Kidney (tissue), 14 donors: Measurements from ENCODE around the gene CGGBP1. TPM values are rescaled to one million over a fixed set of nuclear protein-coding genes. Genes with fewer than 3 reads are reported as not detected.

Source experiments
- DNase-seq, 5 donors: peaks; one replicate each; pipeline ENCODE4 v3.0.0-alpha.2; 2013 to 2020
- FAIRE-seq: peaks from 2 replicates; lab custom pipeline; 2012; peaks lifted over from hg19 to GRCh38; lab: Jason Lieb, UNC
- H3K27ac ChIP-seq, 2 donors: one replicate each; pipeline ENCODE4 v1.7.0; 2013; ENCODE audit warnings: low read depth in 2 of 2, low read length in 2 of 2, inconsistent platforms in 1 of 2
- H3K27me3 ChIP-seq: one replicate; pipeline ENCODE4 v1.7.1; 2013; ENCODE audit warnings: low read length, inconsistent platforms; ENCODE audit not compliant: control insufficient read depth, insufficient read depth
- H3K36me3 ChIP-seq, 3 donors: one replicate each; pipeline versions ENCODE4 v1.7.0 to v1.7.1; 2013; ENCODE audit warnings: low read length in 3 of 3, control low read depth in 1 of 3, inconsistent platforms in 1 of 3; ENCODE audit not compliant: insufficient read depth in 3 of 3, control insufficient read depth in 2 of 3
- H3K4me1 ChIP-seq, 3 donors: one replicate each; pipeline versions ENCODE4 v1.7.0 to v1.7.1; 2013; ENCODE audit warnings: low read length in 3 of 3, inconsistent platforms in 1 of 3, low read depth in 1 of 3; ENCODE audit not compliant: control insufficient read depth in 2 of 3, insufficient read depth in 2 of 3
- H3K4me3 ChIP-seq, 3 donors: one replicate each; pipeline versions ENCODE4 v1.7.0 to v1.8.1; 2013; ENCODE audit warnings: low read length in 3 of 3, control low read depth in 1 of 3, inconsistent platforms in 1 of 3
- H3K9ac ChIP-seq, 3 donors: one replicate each; pipeline versions ENCODE4 v1.7.0 to v1.7.1; 2013; ENCODE audit warnings: low read length in 3 of 3, control low read depth in 1 of 3, inconsistent platforms in 1 of 3
- H3K9me3 ChIP-seq, 3 donors: one replicate each; pipeline versions ENCODE4 v1.7.0 to v1.7.1; 2013; ENCODE audit warnings: low read length in 3 of 3, control low read depth in 1 of 3, inconsistent platforms in 1 of 3; ENCODE audit not compliant: control insufficient read depth in 2 of 3, insufficient read depth in 1 of 3
- intact Hi-C: fragments of 100-400 bp; cut with DNase I; formaldehyde crosslinking; loops from one replicate; pipeline ENCODE4 v1.11.1; 2022
- polyA plus RNA-seq: library from polyadenylated mRNA; stranded (reverse); fragments of 350-450 nt; fragmentation: Illumina TruSeq; extraction: RNeasy Lipid Tissue Mini Kit (QIAGEN cat#74804); gene quantifications from one replicate; pipeline ENCODE4 v1.2.3, GENCODE V29; 2014; ENCODE audit warnings: low read depth, low replicate concordance; ENCODE audit not compliant: insufficient read depth
- total RNA-seq: library from RNA; stranded (reverse); fragmentation: NEBNext Ultra II Directional; extraction: Animal tissue kit (Norgen Biotek cat#: 25700); gene quantifications from one replicate; pipeline ENCODE4 v1.2.1, GENCODE V29; 2021
- TF ChIP-seq, protein P1 (sequence below): IDR thresholded peaks from 3 replicates; pipeline ENCODE4 v1.5.1; 2012; ENCODE audit warnings: mild to moderate bottlenecking, moderate library complexity, borderline replicate concordance; ENCODE audit not compliant: insufficient read depth; ENCODE audit errors: extremely low read depth
- donor health status: control.
- donor health status: control.
- donor health status: control.
- donor health status: control.
- donor health status: control.
- donor health status: DM: yes; HTN: yes; CAD: no.
- donor health status: Normal renal cell carcinoma (clear cell type).

Gene CGGBP1
- total and polyA plus RNA-seq, 2 donors from 2014 or later: 29.2 to 66.1 TPM

DNA sequence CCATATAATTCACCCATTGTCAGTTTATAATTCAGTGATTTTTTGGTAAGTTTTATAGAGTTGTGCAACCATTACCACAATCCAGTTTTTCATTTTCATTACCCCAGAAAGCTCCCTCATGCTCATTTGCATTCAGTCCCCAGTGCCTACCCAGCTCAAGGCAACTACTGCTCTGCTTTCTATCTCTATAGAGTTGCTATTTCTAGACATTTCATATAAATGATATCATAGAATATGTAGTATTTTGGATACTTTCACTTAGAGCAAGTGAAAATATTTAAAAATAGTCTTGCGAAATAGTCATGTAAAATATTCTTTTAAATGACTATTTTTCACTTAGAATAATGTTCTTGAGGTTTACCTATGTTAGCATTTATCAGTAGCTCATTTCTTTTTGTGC lies 42.3 kb upstream of the CGGBP1 start:
- intact Hi-C loops: loop anchor here (2.0 kb wide), 1 partner anchor 16 kb away; no protein-coding TSS in a partner anchor
- no peak for FAIRE-seq
- Histone ChIP-seq H3K27ac (no peak overlapping the region), H3K4me3 (no peak overlapping the region), H3K4me1 (no peaks in the 10 kb centered on the region), H3K9ac (no peak overlapping the region), H3K36me3 (no peaks in the 10 kb centered on the region), H3K27me3 (no peaks in the 10 kb centered on the region), H3K9me3 (no peaks in the 10 kb centered on the region)
- no peak for DNase-seq
- TF ChIP-seq, protein P1, sequence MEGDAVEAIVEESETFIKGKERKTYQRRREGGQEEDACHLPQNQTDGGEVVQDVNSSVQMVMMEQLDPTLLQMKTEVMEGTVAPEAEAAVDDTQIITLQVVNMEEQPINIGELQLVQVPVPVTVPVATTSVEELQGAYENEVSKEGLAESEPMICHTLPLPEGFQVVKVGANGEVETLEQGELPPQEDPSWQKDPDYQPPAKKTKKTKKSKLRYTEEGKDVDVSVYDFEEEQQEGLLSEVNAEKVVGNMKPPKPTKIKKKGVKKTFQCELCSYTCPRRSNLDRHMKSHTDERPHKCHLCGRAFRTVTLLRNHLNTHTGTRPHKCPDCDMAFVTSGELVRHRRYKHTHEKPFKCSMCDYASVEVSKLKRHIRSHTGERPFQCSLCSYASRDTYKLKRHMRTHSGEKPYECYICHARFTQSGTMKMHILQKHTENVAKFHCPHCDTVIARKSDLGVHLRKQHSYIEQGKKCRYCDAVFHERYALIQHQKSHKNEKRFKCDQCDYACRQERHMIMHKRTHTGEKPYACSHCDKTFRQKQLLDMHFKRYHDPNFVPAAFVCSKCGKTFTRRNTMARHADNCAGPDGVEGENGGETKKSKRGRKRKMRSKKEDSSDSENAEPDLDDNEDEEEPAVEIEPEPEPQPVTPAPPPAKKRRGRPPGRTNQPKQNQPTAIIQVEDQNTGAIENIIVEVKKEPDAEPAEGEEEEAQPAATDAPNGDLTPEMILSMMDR: no peak

DNA sequence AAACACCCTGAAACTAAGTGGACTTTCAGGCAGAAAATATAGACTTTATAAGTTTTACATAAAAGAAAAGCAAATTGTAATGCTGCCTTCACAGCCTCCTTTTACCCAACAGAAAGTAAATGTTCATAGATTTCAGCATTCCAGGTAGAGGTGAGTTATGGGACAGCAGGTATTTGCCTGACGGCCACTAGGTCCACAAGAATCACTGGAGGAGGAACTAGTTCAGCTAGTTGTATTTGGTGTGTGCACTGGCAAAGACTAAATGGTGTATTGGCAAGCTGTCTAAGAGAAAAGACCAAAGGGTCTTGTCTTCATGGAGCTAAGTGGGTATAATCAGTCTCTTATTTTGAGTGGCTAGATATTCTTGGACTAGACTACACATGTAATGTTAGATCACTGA lies 34.5 kb upstream of the CGGBP1 start:
- Histone ChIP-seq H3K27me3 (no peaks in the 10 kb centered on the region), H3K27ac (no peak overlapping the region), H3K9me3 (no peaks in the 10 kb centered on the region), H3K4me1 (no peaks in the 10 kb centered on the region), H3K9ac (no peak overlapping the region), H3K4me3 (no peak overlapping the region), H3K36me3 (peaks cover 0 to 7% (median 0%) of the 10 kb centered on the region in 3 donors)
- FAIRE-seq (no peak), DNase-seq (no peak)
- intact Hi-C loops: no loop called here
- TF ChIP-seq, protein P1: no peak

DNA sequence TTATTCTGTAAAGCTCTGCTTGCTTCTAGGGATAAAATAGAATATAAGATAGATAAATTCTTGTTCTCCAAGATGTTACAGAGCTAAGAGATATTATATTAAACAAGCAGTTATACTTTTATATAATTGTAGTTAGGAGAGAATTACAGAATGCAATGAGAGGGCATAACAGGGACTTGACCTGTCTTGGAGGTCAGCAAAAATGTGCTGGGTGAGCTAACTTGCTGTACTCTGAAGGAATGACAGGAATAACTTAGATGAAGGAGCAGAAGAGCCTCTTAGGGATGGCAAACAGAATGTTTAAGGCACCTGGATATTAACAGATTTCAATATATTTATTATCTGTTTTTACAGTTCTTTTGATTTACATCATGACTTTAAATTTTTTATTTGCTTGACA lies 33.5 kb upstream of the CGGBP1 start:
- no peaks in the 10 kb centered on the region for H3K27me3 ChIP-seq
- TF ChIP-seq, protein P1: no peak
- FAIRE-seq (no peak), DNase-seq (no peak)
- H3K36me3 ChIP-seq: peaks cover 0 to 7% (median 0%) of the 10 kb centered on the region in 3 donors
- no peak overlapping the region for H3K4me3 ChIP-seq
- intact Hi-C loops: no loop called here
- H3K4me1 ChIP-seq: no peaks in the 10 kb centered on the region
- H3K9ac ChIP-seq: no peak overlapping the region
- H3K27ac ChIP-seq: no peak overlapping the region
- no peaks in the 10 kb centered on the region for H3K9me3 ChIP-seq

DNA sequence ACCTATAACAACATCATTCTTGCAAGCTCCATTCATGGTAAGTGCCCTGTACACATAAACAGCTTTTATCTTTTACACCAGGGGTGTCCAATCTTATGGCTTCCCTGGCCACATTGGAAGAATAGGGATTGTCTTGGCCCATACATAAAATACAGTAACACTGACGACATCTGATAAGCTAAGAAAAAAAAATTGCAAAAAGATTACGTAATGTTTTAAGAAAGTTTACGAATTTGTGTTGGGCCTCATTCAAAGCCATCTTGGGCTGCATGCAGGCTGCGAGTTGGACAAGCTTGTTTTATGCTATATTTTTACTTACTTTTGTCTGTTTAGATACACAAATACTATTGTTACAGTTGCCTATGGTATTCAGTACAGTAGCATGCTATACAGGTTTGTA lies 31.9 kb upstream of the CGGBP1 start:
- no peak overlapping the region for H3K4me3 ChIP-seq
- H3K4me1 ChIP-seq: no peaks in the 10 kb centered on the region
- no peaks in the 10 kb centered on the region for H3K9me3 ChIP-seq
- TF ChIP-seq, protein P1: no peak
- intact Hi-C loops: no loop called here
- no peak for FAIRE-seq
- H3K27ac ChIP-seq: no peak overlapping the region
- H3K27me3 ChIP-seq: no peaks in the 10 kb centered on the region
- no peak for DNase-seq
- peaks cover 0 to 7% (median 0%) of the 10 kb centered on the region in 3 donors for H3K36me3 ChIP-seq
- H3K9ac ChIP-seq: no peak overlapping the region
